GM10266 (cell line): ENCODE results near the gene ADAM8.
"Not testable (repeated sequence)": the region's sequence is repeated elsewhere in the genome, so short reads cannot be mapped to it uniquely, and the experiment has no call there.

ENCODE experiments used
- DNase-seq: peaks from one replicate; pipeline ENCODE4 v3.0.0; 2012; ENCODE audit errors: extremely low spot score
- CTCF ChIP-seq: IDR thresholded peaks from 2 replicates; pipeline ENCODE4 v1.5.1; 2012; ENCODE audit warnings: mild to moderate bottlenecking, low read depth; ENCODE audit not compliant: control insufficient read depth, insufficient read depth; ENCODE audit errors: missing control alignments

ADAM8 gene

GRCh38 chr10:133239990-133240389, 36.7 kb downstream of the ADAM8 start:
- no peak for TF ChIP-seq CTCF
- DNase-seq = no peak

GRCh38 chr10:133238466-133238804, 38.2 kb downstream of the ADAM8 start:
- no peak for DNase-seq
- TF ChIP-seq CTCF = no peak

- TF ChIP-seq CTCF = no peak
Measured at GRCh38 chr10:133237588-133238465, 38.8 kb downstream of the ADAM8 start, which contains the start of gene VENTX. Gene VENTX (plus strand): TSS chr10:133237855. CDS start chr10:133237915, 60 bp downstream.

GRCh38 chr10:133237241-133237587, 39.5 kb downstream of the ADAM8 start:
- no peak for DNase-seq
- TF ChIP-seq CTCF = no peak

More at GRCh38 chr10:133237588-133238465, 38.8 kb downstream of the ADAM8 start, which contains the start of gene VENTX:
- DNase-seq = no peak

- no peak for TF ChIP-seq CTCF
- DNase-seq = no peak
Measured at GRCh38 chr10:133236401-133237240, 40.0 kb downstream of the ADAM8 start.

GRCh38 chr10:133235932-133236331, 40.7 kb downstream of the ADAM8 start:
- TF ChIP-seq CTCF = no peak
- no peak for DNase-seq

GRCh38 chr10:133235265-133235855, 41.3 kb downstream of the ADAM8 start:
- TF ChIP-seq CTCF = no peak
- no peak for DNase-seq

- DNase-seq = not testable (repeated sequence)
Measured at GRCh38 chr10:133234796-133235195, 41.9 kb downstream of the ADAM8 start.
